NCI-H146 treated with DMSO at 0.1 percent for 48 hours (cell line): Measurements from ENCODE around the gene KCNMA1.
"Not testable (repeated sequence)": the region's sequence is repeated elsewhere in the genome, so short reads cannot be mapped to it uniquely, and the experiment has no call there.

Experiments used
- DNase-seq: peaks from one replicate; lab custom pipeline; 2025; ENCODE audit not compliant: unreplicated experiment; lab: John Stamatoyannopoulos, UW

The KCNMA1 gene

GRCh38 chr10:77539147-77539935, 98.3 kb downstream of the KCNMA1 start:
- DNase-seq: no peak

GRCh38 chr10:77537720-77538373, 99.8 kb downstream of the KCNMA1 start:
- no peak for DNase-seq

DNA sequence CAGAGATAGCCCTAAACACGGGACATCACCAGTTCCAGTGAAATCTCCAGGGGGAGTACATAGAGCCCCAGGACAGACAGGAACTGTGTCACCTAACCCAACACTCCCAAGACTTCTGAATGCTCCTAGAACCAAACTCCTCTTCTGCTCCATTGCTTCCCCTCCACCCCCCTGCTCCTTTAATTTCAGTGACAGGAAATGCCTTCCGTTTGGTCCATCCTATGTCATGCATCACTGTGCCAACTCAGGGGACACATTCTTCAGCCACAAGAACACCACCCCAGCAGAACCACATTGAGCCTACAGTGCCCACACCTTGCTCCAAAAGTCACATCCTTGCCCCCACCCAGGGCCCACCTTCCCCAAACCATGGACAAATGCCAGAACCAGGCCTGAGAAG, 100.5 kb downstream of the KCNMA1 start:
- DNase-seq: no peak

DNA sequence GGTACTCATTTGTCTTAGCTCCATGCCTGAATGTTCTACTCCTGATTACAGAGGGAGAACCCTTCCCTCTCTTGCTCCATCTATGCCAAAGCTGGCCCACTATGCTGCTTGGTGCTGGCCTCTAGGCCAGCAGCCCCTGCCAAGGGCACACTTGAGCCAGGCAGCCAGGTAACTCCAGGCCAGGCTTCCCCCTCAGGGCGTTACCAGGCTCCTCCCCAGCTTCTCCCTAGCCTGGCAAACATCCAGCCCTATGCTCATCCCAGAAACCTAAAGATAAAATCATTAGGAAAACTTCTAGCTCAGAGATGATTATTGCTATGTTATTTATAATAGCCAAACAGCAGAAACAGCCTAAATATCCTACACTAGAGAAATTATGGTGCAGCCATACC, 103.7 kb downstream of the KCNMA1 start:
- peak; percentile 46 for DNase-seq

DNA sequence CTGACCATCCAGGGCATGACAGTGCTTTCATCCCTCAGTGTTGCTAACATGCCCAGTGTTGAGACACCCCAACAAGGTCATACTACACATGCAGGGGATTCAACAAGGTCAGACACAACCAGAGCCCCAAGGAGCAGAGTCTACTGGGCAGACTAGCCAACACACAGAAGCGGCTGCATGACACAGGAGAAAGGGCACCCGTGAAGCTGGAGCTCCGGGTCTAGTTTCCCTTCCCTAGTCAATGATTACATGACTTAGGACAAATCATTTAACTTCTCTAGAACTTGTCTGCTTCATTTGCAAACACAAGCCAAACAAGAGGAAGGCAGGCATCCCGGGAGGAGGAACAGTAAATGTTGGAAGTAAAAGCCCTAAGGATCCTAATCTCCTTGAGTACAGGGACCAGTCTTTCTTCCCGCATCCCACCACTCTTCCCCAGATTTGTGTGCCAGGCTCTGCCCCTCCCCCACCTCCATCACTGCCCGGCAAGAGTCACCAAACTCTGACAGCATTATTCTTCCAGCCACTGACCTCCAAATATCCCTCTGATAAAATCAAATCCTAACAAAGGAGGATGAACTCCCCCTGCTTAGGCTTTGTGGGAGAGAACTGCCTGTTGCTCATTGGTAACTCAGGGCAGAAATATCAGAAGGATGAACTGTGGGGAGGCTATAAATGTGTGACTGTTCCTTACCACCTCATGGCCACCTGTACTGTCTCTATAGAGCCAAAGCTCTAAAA, 104.3 kb downstream of the KCNMA1 start:
- no peak for DNase-seq

GRCh38 chr10:77532068-77532467, 105.5 kb downstream of the KCNMA1 start:
- no peak for DNase-seq

GRCh38 chr10:77531441-77532001, 106.1 kb downstream of the KCNMA1 start:
- DNase-seq: peak; percentile 21

GRCh38 chr10:77530011-77530410, 107.6 kb downstream of the KCNMA1 start:
- DNase-seq: no peak

- no peak for DNase-seq
Measured at GRCh38 chr10:77529050-77529576, 108.5 kb downstream of the KCNMA1 start.

DNA sequence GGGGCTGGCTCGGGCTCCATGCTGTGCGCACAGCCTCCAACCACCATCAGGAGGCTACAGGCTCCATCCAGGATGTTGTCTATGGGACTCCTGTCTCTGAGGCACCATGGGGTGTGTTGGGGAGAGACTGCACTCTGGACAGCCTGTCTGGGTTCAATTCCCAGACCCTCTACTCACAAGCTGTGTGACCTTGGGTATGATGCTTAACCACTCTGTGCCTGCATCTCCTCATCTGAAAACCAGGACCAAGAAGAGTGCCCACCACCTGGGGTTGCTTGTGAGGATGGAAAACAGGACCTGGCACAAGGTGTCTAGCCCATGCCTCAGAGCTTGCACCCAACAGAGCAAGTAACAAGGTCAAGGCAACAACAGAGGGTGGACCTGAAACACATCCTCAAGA, 109.8 kb downstream of the KCNMA1 start:
- no peak for DNase-seq

GRCh38 chr10:77526868-77527617, 110.6 kb downstream of the KCNMA1 start:
- no peak for DNase-seq

- DNase-seq: no peak
Measured at GRCh38 chr10:77524281-77524711, 113.3 kb downstream of the KCNMA1 start.

GRCh38 chr10:77522268-77522809, 115.3 kb downstream of the KCNMA1 start:
- DNase-seq: no peak

DNA sequence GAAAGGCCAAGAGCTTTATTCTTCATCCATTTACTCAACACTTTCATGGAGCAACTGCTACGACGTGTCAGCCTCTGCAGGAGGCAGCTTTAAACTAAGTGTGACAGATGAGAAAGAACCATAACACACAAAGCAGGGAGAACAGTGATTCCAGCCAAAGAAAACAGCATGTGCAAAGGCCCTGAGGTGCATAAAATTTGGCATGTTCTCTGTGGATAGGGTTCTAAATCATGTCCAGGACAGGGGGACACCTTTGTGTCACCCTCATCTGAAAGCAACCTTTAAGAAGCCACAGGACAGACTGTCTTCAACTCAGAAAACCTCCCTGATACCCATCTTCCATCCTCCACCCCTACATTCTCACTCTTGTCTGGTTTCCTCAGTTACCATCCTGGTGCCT, 116.6 kb downstream of the KCNMA1 start:
- DNase-seq: no peak

DNA sequence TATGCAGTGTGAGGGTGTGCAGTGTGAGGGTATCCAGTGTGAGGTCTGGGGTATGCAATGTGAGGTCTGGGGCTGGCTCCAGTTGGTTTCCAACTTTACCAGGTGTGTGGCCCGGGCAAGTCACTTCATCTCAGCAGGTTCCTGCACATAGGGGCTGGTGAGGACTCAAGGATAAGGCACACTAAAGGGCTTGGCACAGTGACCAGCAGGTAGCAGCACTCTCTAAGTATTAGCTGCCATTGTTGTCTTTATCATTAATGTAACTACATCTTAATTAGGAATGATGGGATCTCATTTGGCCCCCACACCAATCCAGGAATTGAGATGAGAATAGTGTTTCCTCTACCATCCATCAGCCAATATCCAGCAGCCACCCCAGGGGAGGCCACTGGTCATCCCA, 117.3 kb downstream of the KCNMA1 start:
- DNase-seq: no peak

- DNase-seq: not testable (repeated sequence)
Measured at GRCh38 chr10:77519791-77520190, 117.8 kb downstream of the KCNMA1 start.

DNA sequence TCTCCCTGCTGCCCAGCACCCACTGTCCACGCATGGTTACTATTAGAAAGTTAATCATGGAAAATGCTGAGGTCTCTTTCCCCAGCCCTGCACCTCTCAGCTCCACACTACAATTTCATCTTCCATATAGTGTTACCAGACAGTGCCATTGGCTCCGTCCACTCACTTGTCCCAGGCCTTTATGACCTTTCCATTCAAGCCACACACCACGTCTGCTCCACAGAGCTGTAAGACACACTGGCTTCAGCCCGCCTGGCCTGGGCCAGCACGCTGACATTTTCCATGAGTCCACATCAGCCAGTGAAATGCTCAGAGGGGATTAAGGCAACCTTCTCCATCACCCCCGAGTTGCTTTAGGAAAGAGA, 118.7 kb downstream of the KCNMA1 start:
- DNase-seq: no peak

- DNase-seq: no peak
Measured at GRCh38 chr10:77518241-77518909, 119.2 kb downstream of the KCNMA1 start.

- DNase-seq: peak; percentile 21
Measured at GRCh38 chr10:77516575-77516974, 121.0 kb downstream of the KCNMA1 start.

DNA sequence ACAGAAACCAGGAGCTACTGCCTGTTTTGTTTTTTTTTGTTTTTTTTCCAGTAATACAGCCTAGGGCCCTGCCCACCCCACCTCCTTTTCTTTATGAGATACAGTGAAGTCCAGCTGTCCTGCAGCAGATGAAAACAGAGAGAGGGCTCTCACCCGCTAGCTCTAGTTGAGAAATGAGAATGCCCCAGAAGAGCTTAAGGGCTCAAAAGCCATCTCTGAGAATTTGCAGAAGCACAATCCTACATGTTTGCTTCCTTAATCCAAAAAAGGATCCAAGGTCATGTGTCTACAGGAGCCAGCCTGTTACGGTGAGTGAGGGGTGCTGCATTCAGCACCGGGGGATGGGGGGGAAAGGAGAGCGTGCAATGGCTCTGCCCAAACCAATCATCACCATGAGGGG, 122.7 kb downstream of the KCNMA1 start:
- no peak for DNase-seq
